GM15510 (cell line): ENCODE results near the gene RAB44.

Experiments used
- POLR2A ChIP-seq: IDR thresholded peaks from 3 replicates; pipeline ENCODE4 v1.6.1; 2011; ENCODE audit warnings: borderline replicate concordance; ENCODE audit not compliant: insufficient read length; ENCODE audit errors: extremely low read depth

Gene RAB44

DNA sequence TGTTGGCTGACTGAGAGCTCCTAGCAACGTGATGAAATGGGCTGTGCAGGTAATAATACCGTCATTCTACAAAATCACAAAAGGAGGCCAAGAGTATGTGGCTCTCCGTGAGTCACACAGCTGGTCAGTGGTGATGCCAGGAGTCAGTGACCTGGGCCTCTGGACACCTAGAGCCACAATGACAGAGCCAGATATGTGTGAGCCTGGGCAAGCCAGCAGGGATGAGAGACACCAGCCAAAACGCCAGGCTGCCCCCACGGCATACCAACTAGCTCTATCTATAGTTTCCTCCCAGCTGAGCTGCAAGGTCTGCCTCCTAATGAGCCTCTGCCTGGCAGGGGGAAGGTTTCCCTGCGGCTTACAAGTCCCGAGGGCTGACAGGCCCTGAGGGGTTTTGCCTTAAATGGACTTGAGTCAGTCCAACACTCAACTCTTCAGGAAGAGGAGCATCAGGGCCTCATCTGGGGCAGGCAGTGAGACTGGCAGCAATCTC is 71.6 kb downstream of the RAB44 start:
- no peak for TF ChIP-seq POLR2A

GRCh38 chr6:36769676-36770499 is 72.3 kb downstream of the RAB44 start:
- no peak for TF ChIP-seq POLR2A

DNA sequence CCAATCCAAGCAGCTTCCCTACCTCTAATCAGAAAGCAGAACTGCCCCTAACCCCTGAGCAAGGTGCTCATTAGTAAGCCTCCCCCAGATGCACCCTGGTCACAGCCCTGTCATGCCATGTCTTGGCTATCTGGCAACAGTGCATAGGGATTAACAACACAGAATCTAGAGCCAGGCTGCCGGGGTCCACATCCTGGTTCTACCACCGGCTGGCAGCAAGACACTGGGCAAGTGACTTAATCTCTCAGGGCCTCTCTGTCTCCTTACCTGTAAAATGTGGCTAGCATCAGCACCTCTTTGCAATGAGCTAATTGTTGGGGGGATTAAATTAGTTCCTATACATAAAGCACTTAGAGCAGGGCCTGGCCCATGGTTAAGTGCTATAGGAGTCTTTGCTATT is 73.5 kb downstream of the RAB44 start:
- TF ChIP-seq POLR2A: no peak

- TF ChIP-seq POLR2A: no peak
Observed at GRCh38 chr6:36772397-36772796, 74.8 kb downstream of the RAB44 start.

DNA sequence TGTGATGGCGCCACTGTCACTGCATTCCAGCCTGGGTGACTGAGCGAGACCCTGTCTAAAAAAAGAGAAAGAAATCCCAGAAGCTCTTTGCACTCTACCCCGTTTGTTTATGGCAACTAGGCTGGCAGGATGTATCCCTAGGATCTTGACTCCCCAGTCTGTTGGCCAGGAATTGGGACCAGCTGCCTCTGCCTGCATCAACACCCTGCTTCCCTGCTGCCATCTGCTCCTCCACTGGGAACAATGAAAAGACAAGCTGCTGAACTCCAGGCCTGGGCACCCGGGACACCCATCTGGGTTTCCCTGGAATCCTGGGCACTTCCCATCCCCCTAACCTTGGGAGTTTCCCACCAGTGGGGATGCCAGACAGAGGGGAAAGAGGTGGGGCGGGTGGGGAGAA is 76.7 kb downstream of the RAB44 start:
- TF ChIP-seq POLR2A: no peak

GRCh38 chr6:36776167-36776566 is 78.5 kb downstream of the RAB44 start:
- no peak for TF ChIP-seq POLR2A

- TF ChIP-seq POLR2A: no peak
Observed at GRCh38 chr6:36777801-36778200, 80.2 kb downstream of the RAB44 start.

DNA sequence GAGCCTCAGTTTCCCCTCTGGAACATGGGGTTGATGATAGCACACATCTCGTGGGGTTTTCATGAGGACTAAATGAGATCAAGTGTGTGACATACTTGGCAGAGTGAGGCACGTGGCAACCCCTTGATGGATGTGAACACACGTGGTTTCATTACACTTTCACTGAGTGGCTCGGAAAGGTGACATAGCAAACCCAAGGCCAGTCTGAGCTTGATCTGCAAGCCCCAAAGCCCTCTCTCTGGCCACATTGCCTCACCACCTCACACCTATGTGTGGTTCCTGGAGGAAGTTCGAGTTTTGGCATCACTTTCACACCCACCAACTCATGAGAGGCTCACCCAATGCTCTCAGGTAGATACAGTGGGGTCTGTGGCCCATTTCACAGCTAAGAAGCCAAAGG is 81.6 kb downstream of the RAB44 start:
- no peak for TF ChIP-seq POLR2A

GRCh38 chr6:36780442-36781177 is 83.0 kb downstream of the RAB44 start:
- TF ChIP-seq POLR2A: no peak

DNA sequence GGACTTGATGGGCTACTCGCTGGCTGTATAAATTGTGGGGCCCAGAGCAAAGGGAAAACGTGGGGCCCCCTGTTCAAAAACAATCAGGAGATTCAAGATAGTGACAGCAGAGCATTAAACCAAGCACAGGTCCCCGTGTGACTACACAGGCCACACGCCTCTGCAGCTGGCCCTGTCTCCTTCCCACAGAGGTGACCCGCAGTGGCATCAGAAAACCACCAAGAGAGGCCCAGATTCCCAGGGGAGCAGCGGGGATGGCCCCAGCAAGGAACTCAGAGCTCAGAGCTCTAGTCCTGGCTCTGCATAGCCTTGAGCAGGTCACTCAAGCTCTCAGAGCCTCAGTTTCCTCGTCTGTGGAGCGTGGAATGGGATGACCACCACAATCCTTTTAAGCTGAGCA is 84.0 kb downstream of the RAB44 start:
- no peak for TF ChIP-seq POLR2A
